GM18909 (cell line): Measurements from ENCODE around the gene CCNY.

Source experiments
- ATAC-seq: cut with Tn5 transposase; IDR thresholded peaks from one replicate; pipeline ENCODE4 v1.9.1; 2021; ENCODE audit warnings: mild to moderate bottlenecking; ENCODE audit not compliant: unreplicated experiment, poor library complexity

CCNY gene

DNA sequence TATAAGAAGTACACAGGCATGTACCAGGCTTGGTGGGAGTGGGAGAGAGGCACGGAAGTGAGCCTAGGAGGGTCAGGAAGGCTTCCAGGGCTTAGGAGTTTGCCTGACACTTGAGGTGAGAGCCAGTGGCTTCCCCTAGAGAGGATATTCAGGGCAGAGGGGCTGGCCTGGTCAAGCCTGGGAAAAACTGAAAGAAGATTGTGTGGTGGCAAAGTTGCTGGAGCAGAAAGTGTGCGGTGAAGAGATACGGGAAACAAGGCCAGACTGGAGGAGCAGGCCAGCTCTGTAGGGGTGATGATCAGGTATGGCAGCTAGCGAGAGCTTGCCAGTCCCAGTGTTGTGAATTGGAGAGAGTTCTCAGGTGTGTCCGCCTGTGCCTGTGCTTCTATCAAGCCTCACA lies 129.9 kb downstream of the CCNY start:
- ATAC-seq, result no peak

DNA sequence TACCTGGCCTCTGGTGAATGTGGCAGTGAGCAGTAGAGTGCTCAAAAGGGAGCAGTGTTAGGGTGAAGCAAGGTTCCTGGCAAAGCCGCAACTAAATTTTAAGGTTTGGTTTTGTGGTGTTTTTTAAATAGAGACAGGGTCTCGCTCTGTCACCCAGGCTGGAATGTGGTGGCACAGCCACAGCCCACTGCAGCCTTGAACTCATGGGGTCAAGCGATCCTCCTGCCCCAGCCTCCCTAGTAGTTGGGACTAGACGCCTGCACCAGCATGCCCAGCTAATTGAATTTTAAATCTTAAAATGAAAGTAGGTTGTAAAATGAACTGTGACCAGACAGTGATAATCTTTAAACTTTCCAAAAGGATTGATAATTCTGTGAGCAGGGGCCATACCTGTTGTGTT lies 130.4 kb downstream of the CCNY start:
- ATAC-seq, result no peak

DNA sequence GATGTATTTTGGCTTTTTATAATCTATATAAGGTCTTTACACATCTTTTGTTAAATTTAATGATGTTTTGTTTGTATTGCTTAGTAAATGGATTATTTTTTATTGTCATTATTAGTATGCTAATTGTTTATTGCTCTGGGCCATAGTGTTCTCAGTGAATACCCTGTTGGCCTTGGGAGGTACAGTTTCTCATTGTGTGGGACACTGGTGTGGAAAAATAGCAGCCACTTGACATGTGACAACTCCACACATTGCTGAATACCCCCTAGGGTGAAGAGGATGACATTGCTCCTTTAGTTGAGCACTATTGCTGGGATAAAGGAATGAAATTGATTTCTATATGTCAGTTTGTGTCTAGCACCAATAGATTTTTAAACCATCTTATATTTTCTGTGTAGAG lies 130.9 kb downstream of the CCNY start:
- ATAC-seq, result no peak

DNA sequence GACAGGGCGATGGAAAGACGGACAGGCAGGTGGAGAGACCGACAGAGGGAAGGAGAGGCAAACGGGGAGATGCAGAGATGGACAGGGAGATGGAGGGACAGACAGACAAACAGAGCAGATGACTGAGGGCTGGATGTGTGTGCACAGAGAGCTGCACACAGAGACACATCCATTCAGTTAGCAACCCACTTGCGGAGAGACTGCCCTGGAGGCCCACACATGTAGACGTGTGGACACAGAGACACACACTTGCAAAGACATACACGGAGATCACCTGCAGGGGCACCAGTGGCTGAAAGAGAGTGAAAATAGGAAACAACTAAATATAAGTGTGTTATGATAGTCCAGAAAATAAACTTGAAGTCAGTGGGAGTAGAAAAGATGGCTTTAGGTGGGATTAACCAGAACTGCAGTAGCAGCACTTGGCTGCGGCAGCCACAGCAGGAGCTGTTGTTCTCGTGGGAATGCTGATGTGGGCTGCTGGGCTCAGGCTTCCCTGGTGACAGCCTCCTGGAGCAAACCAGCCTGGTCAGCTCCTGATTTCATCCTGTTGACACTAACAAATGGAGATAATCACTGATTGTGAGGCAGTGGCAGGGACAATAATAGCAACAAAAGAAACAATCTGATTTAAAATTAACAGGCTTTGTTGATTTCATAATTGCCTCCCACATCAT lies 134.1 kb downstream of the CCNY start:
- no peak for ATAC-seq

DNA sequence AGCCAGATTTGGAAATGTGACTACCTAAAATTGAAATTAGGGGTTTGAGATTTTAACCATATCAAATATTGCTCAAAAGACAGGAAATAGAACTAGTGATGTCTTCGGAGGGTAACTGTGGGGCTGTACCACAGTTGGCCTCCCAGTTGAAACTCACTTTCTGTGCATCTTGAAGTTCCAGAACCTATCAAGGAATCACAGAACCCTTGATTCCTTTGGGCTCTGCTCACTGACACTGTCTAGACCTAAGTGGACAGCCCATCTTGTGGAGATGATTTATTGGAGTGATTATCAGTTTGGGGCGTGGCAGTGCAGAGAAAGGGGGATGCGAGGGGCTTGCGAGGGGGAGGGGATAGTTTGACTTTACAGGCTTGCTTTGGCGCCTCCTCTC lies 134.6 kb downstream of the CCNY start:
- ATAC-seq, result no peak

DNA sequence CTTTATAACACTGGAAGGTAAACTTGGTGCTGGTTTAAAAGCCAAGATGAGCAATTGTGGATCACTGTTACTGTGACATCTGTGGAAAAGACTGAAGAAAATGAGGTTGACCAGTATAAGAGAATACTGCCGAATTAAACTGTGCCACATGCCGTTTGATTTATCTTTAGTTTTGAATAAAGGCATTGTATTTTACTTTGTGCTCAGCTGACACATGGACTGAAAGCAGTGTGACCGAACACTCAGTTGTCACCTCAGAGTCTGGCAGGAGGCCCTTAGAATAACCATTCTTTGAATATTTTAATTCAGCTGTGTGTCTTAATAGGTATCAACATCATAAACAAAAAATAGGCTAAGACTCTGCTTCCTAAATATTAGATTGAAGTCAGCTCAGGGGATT lies 135.1 kb downstream of the CCNY start:
- no peak for ATAC-seq

DNA sequence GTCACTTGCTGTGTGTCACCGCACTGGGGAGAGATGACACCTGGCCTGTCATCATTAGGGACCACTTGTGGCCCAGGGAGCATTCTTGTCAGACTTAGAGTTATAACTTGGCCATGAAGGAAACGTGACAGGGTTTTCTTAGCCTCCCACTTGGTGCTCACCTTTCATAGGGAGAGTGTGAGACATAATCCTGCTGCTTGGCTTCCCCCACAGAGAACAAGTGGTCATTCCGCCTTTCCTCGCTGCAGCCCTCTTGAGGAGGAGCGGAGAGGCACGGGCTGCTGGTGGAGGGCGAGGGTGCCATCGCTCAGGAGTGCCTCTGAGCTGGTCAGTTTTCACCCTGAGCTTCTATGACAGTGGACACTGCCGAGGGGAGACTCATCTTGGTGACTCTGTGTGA lies 143.8 kb downstream of the CCNY start:
- ATAC-seq, result no peak

DNA sequence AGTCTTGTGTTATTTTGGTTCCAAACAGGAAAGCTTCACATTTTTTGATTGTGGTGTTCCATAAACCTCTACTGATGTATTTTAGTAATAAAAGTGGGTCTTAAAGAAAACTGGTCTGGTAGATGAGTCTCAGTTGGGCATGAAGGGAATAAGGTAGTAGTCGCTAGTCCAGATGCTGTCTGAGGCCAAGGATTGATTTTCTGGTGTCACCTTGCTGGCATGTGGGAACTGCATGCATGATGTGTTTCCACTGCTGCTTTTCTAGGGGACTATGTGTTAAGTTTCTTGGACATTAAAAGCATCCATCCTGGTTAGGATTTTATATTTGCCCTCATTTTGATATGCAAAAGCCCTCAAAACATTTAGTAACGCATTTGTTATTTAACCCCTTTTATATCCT lies 145.1 kb downstream of the CCNY start:
- ATAC-seq, result no peak

DNA sequence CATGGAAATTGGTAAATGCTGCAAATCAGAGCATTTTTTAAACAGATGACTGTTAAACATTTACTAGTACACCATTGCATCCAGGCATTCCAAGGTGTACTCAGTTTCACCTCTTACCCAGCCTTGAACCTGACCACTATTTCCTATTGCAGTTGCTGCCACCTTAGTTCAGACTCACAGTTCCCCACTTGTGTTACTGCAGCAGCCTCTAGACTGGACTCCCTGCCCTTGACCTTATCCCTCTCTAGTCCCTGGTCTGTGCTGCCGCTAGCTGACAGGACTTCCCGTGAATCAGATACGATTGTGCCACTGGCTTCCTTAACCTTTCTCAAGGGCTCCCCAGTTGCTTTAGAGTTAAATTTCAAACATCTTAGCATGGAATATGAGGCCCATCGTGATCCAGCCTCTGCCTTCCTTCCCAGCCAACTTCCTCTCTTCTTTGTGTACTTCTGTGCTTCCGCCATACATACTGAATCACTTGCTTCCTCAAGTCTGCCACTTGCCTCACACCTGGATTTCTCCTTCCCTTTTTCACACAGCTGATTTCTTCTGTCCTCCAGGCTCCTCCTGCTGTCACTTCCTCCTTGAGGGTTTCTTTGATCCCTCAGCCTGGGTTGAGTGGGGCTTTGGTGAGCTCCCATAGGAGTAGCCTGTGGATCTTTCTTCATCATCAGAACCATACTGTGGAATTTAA lies 150.1 kb downstream of the CCNY start:
- no peak for ATAC-seq

DNA sequence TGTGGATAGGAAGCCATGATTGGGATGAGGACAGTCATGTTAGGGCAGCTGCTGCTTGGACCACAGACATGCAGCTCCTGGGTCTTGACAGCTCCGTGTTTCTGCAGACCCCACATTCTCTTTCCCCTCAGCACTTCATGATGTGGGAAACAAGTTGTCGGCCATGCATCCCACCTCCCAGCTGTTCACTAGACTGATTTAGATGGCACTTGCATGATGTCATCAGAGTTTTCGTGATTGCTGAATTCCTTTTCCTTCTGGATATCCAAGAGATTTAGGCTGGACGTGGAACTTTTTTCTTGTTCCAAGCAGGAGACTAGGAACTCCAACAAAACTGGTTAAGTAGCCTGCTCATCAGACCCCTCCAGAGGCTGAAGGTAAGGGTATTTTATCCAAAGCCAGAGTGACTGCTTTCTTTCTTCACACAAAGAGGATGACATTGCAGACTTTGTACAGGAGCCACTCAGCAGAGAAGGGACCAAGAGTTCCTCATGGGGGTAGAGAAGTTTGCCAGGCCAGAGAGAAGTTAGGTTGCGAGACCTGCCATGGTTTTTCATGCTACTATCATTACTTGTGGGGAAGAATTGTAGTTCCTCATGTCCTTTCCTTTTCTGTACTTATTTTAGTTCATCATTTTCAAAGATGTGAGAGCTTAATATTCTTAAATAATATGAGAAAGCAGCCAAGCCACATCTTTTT lies 151.2 kb downstream of the CCNY start:
- no peak for ATAC-seq

DNA sequence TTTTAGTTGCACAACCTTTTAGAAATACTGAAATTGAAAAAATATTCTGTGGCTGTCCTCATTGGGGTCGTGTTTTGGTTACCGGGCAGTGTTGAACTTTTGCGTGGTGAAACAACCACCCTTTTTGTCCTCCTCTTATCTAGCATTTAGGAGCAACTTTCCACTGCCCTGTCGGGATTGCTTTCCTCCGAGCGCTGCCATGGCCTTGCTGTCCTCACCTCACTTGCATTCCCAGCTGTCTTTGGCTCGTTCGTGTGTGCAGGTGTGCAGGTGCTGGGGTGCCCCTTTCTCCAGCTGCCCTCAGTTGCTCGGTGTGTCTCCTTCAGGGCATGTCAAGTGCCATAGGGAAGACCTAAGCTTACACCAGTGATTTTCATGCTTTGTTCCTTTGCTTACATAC lies 151.9 kb downstream of the CCNY start:
- ATAC-seq, result no peak

DNA sequence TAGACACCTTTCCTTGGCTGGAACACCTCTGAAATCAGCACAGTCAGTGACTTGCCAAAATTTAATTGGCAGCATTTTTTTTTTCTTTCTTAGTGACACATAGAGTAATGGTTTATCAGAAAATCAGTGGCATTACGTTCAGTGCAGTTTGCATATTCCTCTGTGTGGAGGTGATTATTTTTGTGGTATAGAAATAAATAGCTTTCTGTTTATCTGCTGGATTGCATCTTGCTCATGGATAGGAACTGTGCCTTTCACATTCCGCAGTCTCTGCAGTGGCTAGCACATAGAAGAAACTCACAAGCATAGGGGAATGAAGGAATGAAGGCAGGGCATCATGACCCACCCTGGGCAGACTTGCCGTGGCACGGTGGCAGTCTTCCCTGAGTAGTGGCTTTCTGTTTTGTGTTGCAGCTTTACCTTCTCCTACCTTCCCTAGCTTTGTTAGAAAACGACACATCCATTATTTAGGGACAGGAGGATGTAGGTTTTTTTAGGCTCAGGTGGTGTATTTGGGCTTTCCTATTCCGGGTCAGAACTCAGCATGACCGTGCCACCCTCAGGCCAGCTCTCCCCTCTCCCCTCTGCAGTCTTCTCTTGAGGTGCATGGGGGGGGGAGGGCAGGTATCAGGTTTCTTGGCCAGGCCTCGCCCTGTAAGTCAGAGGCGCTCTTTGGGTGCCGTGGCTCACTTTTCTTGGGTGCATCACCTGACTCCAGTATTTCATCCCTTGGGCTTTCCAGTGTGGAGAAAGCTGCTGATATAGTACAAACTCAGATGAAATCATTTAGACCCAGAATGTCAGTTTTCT lies 156.3 kb downstream of the CCNY start:
- ATAC-seq, result no peak

DNA sequence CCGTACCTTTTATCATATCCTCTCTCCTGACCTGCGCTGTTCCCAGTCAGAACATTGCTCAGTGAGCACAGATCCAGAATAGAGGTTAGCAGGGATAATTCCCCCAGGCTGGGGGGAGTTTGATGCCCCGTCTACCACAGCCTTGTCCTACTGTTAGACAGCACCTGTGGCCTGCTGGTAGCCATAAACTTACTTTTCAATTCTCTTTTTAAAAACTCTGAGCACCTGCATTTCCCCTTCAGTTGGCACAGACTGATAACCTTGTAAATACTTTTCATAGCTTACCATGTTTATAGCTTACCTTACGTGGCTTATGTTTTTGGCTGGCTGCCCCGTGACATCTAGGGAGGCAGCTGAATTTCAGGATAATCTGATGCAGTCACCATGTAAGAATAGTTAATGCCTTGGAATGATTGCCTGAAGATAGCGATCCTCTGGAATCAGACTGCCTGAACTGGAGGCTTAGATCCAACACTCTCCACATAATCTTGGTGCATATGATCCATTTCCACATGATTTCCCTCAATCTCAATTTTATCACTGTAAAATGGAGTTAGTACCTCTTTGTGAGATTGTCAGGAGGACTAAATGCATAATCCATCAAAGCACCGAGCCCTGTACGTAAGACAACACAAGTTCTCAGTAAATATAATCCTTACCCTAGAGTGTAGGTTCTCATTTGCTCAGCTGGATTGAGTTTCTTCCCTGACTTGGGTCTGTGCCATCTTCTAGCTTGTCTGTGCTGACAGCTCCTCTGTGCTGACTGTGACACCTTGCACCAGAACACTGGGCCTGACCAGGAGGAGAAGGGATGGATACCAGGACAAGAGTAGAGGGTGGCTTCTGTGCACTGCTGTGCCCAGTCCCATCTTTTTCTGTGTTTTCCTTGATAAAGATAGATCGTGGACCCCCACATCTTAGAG lies 157.1 kb downstream of the CCNY start:
- no peak for ATAC-seq

DNA sequence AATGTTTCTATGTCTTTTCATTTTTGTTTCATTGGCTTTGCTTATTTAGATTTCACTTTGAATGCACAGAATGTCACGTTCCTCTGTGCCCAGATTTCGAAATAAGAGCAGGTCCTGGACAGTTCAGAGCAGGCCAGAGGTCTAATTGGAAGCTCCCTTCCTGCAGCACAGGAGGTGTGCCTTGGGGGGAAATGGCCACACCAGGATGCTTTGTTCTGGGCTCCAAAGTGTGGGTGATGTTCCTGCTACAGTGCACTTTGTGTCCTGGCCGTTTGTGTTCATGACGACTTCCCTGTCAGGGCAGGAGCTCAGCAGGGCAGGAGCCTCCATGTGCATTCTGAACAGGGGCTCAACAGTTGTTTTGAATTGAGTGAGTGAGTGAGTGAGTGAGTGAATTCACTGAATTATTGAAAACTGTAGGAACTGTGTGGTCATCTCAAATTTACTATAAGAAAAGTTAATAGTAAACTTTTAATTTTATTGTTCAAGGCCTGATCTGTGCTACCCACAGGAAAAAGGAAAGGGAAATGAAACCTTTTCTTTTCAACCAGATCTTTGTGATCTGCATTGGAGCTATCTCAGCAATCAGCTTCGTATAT lies 159.3 kb downstream of the CCNY start:
- ATAC-seq, result peak; percentile 70

DNA sequence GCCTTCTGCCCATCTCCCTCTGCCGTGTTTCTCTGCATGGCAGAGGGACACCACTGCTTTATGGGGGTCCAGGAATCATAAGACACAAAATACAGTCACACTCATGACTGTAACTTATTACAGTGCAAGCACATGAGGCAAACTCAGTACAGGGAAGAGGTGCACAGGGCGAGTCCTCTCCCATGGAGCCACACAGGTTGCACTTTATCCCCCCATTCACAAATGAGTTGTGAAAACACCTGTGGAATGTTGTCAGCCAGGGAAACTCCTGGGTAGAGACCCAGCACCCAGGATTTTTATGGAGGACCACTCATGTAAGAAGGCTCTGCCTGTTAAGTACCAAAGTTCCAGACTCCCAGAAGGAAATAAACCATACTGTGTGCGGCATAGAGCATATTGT lies 161.6 kb downstream of the CCNY start:
- no peak for ATAC-seq

DNA sequence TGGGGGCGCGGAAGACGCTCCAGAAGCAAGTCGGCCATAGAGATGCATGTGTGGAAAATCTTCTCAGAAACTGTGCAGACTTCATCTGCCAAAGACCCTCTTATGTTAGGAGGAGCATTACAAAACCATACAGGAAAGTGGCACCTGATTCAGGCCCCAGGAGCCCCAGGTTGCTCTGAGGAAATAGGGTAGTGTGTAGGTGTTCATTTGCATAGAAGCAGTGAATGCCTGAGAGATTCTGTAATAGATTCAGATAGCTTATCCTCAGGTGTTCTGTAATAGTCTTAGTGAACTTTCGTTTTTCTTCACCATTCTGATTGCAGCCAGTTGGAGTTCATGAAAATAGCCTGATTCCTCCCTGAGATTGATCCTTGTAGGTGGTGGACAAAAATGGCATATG lies 162.4 kb downstream of the CCNY start:
- ATAC-seq, result peak; percentile 68

DNA sequence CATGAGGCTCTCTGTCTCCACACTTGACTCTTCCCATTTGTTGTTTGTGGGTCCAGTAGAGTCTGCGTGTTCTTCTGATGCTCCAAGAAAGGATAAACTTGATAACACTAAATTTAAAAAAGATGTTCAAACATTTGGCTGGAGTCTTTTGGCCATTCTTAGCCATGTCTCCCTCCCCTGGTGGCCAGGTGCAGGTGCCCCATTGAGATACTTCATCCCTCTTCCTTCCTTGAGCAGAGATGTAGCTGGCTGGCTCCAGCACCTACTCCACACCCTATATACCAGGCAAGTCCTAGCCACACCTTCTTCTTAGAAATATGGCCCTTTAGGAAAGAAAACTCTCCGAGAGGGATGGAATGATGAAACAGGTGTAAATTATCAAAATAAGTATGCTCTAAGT lies 165.6 kb downstream of the CCNY start:
- ATAC-seq, result no peak

DNA sequence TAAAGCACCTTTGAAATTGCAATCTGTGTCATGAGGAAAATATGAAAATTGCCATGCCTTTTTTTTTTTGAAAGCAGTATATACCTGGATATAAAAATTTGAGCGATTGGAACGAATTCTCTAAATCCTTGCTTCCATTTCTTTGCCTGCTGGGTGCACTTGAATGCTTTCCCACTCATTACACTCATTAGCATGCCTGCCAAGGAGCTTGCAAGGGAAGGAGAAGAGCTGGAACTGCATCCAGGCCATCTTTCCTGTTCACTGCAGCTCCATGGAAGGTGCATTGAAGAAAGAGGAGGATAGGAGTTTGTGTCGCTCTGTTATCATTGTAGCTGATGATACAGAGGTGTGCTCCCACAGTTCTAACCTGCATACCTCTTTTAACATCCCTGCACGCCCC lies 166.4 kb downstream of the CCNY start:
- ATAC-seq, result no peak

DNA sequence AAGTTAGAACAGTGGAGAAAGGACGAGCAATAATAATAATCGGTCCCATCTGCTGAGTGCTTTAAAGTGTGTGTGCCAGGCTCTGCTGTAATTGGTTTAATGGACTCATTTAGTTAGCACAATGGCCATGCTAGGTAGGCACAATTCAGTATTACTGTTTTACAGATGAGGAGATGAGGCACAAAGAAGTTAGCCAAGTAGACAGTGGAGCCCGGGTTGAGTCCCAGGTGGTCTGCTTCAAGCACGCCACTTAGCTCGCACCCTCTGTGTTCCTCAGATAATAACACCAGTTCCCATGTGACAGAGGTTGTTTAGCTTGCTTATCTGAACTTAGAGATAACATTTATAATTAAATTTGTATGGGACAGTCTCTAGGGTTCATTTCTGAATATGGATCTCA lies 167.3 kb downstream of the CCNY start:
- no peak for ATAC-seq

DNA sequence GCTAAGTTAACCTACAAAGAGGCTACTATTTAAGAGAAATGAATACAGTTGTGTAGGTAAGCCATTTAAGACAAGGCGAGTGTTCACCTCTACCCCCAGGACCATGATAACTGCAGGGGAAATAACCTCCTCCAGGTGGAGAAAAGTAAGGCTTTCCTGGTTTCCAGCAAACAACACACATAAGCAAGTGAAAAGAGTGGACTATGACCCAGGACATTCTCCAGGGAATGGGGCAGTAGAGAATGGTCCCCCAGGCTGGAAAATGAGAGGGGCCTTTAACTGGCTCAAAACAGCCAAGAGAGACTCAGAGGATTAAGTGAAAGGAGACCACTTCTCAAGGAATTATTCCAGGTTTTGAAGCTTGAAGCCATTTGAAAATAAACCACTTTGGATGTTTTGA lies 167.8 kb downstream of the CCNY start:
- ATAC-seq, result no peak
